ENCODE results near the gene EZH2. TPM values are rescaled to one million over a fixed set of nuclear protein-coding genes. Genes with fewer than 3 reads are reported as not detected.

EZH2 gene
- total and polyA plus RNA-seq, 4 donors = 3.6 to 14.8 (median 4.4) TPM

- no peaks in the 10 kb centered on the region for H3K27me3 ChIP-seq (ENCODE audit: control insufficient read depth in 3 of 3, insufficient read depth in 3 of 3, low read length in 2 of 3)
- H3K4me3 ChIP-seq = no peak overlapping the region
- no peaks in the 10 kb centered on the region for H3K4me1 ChIP-seq (ENCODE audit: control insufficient read depth in 5 of 5, insufficient read depth in 5 of 5, low read length in 5 of 5)
- DNase-seq (no peak), ATAC-seq (ENCODE audit: insufficient read depth, low FRiP score) (no peak)
- WGBS, 2 donors = 97 to 100% methylated on average over 2 of the region's 2 CpGs
- H3K9me3 ChIP-seq (ENCODE audit: control insufficient read depth in 4 of 4, insufficient read depth in 3 of 4, low read length in 3 of 4) = no peaks in the 10 kb centered on the region
- H3K36me3 ChIP-seq (ENCODE audit: control insufficient read depth in 4 of 4, insufficient read depth in 4 of 4, low read length in 4 of 4) = peaks cover 0 to 3% (median 0%) of the 10 kb centered on the region in 4 donors
- no peak overlapping the region for H3K9ac ChIP-seq (ENCODE audit: insufficient read depth in 1 of 2, low read length in 2 of 2)
- TF ChIP-seq CTCF (IDR thresholded peaks at IDR 0.05; ENCODE audit: control extremely low read depth, extremely low read depth) = no peak
- H3K27ac ChIP-seq (ENCODE audit: low read depth in 1 of 2, low read length in 1 of 2) = no peak overlapping the region
Measured at GRCh38 chr7:148834605-148835004, 49.5 kb downstream of the EZH2 start.

GRCh38 chr7:148831782-148832181 is 52.3 kb downstream of the EZH2 start:
- ATAC-seq (ENCODE audit: insufficient read depth, low FRiP score) = no peak
- no peak for TF ChIP-seq CTCF (IDR thresholded peaks at IDR 0.05; ENCODE audit: control extremely low read depth, extremely low read depth)
- 75 to 95% methylated on average over 2 of the region's 2 CpGs for WGBS, 2 donors

DNA sequence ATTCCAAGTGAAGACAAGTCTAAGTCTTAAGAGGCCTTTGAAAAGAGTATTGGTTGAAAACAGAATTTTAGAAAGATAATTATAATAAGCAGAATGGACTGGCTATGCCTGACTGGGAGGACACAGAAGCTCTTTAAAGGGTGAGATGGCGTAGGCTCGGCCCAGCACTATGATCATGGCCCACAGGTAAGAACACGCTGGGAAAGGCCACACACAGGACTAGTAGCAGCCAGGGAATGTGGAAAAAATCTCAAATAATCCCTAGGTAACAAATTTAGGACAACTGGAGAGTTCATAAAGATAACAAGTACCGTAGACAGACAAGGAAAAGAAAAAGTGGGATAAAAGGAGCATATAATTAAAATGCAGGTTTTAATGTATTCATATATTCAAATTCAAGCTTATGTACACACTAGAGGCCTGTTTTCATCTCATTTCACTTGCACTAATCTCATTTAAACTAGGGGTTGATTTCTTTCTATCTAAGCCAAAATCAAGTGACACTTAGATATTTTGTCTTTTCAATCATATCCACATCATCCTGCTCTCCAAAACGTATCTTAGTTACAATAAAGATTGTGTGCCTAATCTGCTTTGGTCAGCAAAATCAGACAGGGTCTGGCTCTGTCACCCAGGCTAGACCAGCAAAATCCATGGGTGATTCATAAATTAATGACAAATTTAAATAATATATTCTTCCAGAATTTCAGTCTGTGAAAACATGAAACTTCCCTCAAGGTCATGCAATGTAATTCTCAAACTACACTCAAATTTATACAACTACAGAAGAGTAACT is 53.0 kb downstream of the EZH2 start:
- no peaks in the 10 kb centered on the region for H3K9me3 ChIP-seq (ENCODE audit: control insufficient read depth in 4 of 4, insufficient read depth in 3 of 4, low read length in 3 of 4)
- ATAC-seq (ENCODE audit: insufficient read depth, low FRiP score) = no peak
- WGBS, 2 donors = 97% methylated on average over 5 of the region's 5 CpGs

More at GRCh38 chr7:148831782-148832181, 52.3 kb downstream of the EZH2 start:
- H3K4me1 ChIP-seq (ENCODE audit: control insufficient read depth in 5 of 5, insufficient read depth in 5 of 5, low read length in 5 of 5) = no peaks in the 10 kb centered on the region
- H3K9ac ChIP-seq (ENCODE audit: insufficient read depth in 1 of 2, low read length in 2 of 2) = no peak overlapping the region
- H3K9me3 ChIP-seq (ENCODE audit: control insufficient read depth in 4 of 4, insufficient read depth in 3 of 4, low read length in 3 of 4) = no peaks in the 10 kb centered on the region
- no peak overlapping the region for H3K27ac ChIP-seq (ENCODE audit: low read depth in 1 of 2, low read length in 1 of 2)
- H3K4me3 ChIP-seq = no peak overlapping the region
- peaks cover 0 to 6% (median 1%) of the 10 kb centered on the region in 4 donors for H3K36me3 ChIP-seq (ENCODE audit: control insufficient read depth in 4 of 4, insufficient read depth in 4 of 4, low read length in 4 of 4)
- DNase-seq = no peak
- H3K27me3 ChIP-seq (ENCODE audit: control insufficient read depth in 3 of 3, insufficient read depth in 3 of 3, low read length in 2 of 3) = no peaks in the 10 kb centered on the region

More for the DNA sequence above, 53.0 kb downstream of the EZH2 start:
- Histone ChIP-seq H3K27ac (ENCODE audit: low read depth in 1 of 2, low read length in 1 of 2) (no peak overlapping the region), H3K36me3 (ENCODE audit: control insufficient read depth in 4 of 4, insufficient read depth in 4 of 4, low read length in 4 of 4) (peaks cover 0 to 9% (median 1%) of the 10 kb centered on the region in 4 donors), H3K9ac (ENCODE audit: insufficient read depth in 1 of 2, low read length in 2 of 2) (no peak overlapping the region), H3K27me3 (ENCODE audit: control insufficient read depth in 3 of 3, insufficient read depth in 3 of 3, low read length in 2 of 3) (no peaks in the 10 kb centered on the region), H3K4me1 (ENCODE audit: control insufficient read depth in 5 of 5, insufficient read depth in 5 of 5, low read length in 5 of 5) (no peaks in the 10 kb centered on the region), H3K4me3 (no peak overlapping the region)
- no peak for DNase-seq
- no peak for TF ChIP-seq CTCF (IDR thresholded peaks at IDR 0.05; ENCODE audit: control extremely low read depth, extremely low read depth)

All from lung (tissue), 12 donors.